GM18951 (cell line): ENCODE data around the gene GNG12.

ENCODE experiments used
- POLR2A ChIP-seq: IDR thresholded peaks from 4 replicates; pipeline ENCODE4 v1.6.1; 2011; ENCODE audit warnings: mild to moderate bottlenecking; ENCODE audit not compliant: insufficient read length, insufficient read depth; ENCODE audit errors: extremely low read depth
- in situ Hi-C: fragments of 300-500 bp; cut with MboI; formaldehyde crosslinking; loops from one replicate; pipeline ENCODE4 v1.12.0; 2022; ENCODE audit warnings: low sequenced_read_pairs, mixed read lengths, inconsistent platforms; ENCODE audit not compliant: unreplicated experiment

The GNG12 gene

GRCh38 chr1:67834246-67834877, 1.1 kb upstream of the GNG12 start:
- no peak for TF ChIP-seq POLR2A
- in situ Hi-C loops = no loop called here

GRCh38 chr1:67833602-67833940, 304 bp upstream of the GNG12 start:
- TF ChIP-seq POLR2A = no peak
- in situ Hi-C loops = no loop called here

- TF ChIP-seq POLR2A = no peak
- in situ Hi-C loops = no loop called here
Observed at GRCh38 chr1:67831850-67832513, 1.3 kb downstream of the GNG12 start.

DNA sequence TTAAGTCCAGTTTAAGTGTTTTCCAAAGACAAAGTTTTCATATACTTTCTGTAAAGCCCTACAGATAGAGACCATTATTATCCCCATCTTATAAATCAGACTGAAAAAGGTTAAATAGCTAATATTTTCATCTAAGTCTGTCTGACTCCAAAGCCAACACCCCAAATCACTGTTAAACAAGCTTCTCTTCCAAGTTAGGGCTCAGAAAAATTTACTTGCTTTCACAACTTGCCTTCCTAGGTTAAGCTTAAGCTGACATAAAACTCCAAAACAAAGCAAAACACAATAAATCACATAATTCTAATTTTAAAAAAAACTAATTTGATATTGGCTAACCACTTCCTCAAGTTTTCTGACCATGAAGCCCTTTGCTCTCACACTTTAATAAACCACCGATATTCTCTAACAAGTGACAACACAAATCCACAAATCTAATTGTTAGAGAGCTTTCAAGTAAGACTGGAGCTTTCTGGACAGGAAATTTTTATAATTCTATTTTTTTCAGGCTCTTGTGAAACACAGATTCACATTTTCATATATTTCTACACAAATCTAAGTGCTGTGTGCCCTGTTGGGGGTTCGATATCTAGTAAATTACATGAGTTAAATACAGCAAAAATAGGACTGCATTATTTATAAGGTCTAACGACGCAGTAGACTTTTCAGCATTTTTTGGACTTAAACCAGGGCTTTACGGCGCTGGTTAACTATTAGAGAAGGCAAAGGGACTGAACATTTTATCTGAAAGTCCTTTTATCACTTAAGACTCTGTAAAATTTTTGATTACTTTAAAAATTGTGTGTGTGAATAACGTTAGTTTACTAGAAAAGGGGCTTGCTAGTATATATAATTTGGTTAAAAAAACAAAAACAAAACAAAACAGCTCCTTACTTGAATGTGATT, 2.1 kb downstream of the GNG12 start:
- in situ Hi-C loops = no loop called here
- TF ChIP-seq POLR2A = no peak

DNA sequence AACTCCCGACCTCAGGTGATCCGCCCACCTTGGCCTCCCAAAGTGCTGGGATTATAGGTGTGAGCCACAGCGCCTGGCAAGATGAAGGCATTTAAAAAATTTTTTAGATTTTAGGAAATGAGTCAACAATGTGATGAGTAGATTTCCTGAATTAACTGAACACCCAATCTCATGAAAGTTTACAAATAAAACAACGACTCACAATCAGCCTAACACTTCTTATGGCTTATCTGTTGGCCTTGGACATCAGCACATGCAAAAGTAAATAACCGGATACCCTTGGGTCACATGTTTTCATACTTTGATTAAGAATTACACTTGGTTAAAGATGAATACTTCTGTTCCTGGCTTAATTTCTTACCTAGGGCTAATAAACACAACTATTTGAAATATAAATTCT, 3.0 kb downstream of the GNG12 start:
- in situ Hi-C loops = no loop called here
- no peak for TF ChIP-seq POLR2A

- TF ChIP-seq POLR2A = no peak
- in situ Hi-C loops = no loop called here
Observed at GRCh38 chr1:67827688-67828087, 5.6 kb downstream of the GNG12 start.

DNA sequence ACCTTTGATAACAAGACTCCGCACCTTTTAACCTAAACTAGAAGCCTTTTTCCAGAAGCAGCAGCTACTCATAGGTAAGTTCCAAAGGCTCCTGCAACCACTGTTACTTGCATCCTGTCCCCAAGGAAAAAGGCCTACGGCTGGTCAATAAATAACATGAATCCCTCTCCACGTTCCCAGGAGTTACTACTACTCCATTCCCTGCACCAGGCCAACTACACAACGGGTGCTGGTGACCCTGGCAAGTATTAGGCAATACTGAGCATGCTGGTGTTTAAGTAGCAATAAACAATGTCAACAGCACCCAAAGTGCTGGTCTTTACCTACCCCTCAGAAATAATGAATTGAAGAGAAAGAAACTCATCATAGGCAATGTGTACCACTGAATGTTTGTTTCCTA, 7.7 kb downstream of the GNG12 start:
- in situ Hi-C loops = no loop called here
- TF ChIP-seq POLR2A = no peak

DNA sequence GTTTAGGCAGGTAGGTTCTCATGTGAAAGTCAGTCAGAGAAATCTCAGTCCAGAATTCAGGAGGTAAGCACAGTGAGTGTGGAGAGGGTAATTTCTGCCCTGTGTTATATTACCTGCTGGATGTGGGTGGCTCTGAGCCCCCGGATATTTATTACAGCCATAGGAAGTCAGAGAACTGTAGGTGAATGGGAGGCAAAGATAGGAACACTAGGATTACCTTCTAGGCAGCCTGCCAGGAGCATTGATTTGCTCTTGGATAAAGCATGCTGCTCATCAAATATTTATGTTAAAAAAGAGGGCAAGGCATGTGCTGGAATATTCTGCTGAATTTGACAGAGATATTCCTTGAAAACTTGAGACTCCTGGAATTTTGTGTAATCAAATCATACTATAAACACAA, 8.5 kb downstream of the GNG12 start:
- no peak for TF ChIP-seq POLR2A
- in situ Hi-C loops = no loop called here

DNA sequence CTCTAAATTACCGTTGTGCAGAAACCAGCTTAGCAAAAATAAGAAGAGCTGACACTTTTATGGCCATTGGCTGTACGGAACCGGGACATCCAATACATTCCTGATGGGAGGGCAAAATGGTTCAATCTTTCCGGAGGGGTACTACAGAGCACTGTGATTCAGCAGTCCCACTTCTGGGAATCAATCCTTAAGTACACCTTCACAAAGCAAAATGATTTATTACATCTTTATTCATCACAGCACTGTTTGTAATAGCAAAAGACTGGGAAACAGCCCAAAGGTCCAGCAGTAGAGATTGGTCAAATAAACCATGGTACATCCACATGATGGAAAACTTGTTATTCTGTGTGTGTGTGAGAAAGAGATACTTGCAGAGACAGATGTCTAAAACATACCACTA, 9.7 kb downstream of the GNG12 start:
- TF ChIP-seq POLR2A = no peak
- in situ Hi-C loops = no loop called here

GRCh38 chr1:67821263-67821662, 12.0 kb downstream of the GNG12 start:
- TF ChIP-seq POLR2A = no peak
- in situ Hi-C loops = no loop called here

DNA sequence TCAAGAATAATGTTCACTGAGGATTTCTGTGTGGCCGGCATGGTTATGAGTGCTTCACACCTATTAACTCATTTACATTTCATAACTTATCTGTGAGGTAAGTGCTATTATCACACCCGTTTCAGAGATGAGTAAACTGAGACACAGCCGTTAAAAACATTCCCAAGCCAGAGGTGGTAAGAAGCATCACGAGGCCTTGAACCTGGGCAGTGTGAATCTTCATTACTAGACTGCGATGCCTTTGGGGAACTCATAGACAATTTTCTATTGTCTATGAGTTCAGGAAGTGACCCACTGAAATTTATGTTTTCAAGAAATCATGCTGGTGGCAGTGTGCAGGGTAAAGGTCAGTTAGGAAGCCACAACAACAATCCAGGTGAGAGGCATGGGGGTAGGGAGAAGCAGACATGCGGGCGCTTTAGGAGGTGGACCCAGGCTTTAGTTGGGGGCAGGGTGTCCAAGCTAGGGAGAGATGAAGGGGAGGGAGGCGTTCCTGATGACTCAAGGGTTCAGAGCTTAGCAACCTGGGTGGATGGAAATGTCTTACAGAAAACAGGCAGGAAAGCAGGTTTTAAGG, 14.5 kb downstream of the GNG12 start:
- no peak for TF ChIP-seq POLR2A
- in situ Hi-C loops = no loop called here

DNA sequence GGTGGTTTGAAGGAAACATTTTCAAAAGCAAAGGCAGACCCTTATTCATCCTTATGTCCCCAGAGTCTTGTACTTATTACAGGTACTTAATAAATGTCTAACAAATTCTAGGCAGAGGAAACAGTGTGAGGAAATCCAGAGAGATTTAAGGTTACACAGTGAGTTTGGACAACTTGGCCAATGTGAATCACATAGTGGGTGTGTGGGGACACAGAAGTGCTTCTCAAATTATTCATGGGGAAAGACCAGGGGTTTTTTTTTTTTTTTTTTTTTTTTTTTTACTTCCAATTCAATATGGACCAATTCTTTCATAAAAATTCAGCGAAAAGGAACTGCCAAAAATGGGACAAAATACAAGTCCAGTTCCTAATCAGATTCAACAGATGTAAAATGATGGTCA, 15.1 kb downstream of the GNG12 start:
- in situ Hi-C loops = no loop called here
- TF ChIP-seq POLR2A = no peak

DNA sequence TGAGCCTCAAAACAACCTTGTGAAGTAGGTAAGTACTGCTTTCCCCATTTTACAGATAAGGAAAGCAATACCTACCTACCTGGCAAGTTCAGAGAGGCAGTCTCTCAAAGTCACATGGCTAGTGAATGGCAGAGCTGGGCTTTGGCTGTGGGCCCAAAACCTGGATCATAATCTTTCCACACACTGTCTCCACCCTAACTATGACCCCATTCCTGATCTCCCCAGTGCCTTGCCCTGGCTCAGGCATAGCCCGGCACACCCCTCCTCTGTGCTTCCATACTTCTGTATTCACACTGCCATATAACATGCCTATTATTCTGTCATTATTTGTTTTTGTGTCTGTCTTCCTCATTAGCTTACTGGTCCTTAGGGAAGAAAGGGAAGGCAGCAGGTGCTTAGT, 15.9 kb downstream of the GNG12 start:
- TF ChIP-seq POLR2A = no peak
- in situ Hi-C loops = no loop called here
